Duodenal mucosa (tissue), 2 donors: ENCODE results near the gene TMED3.

Experiments
- H3K27ac ChIP-seq: one replicate; pipeline ENCODE4 v1.7.0; 2013; ENCODE audit warnings: low read depth, low read length
- H3K27me3 ChIP-seq, 2 donors: one replicate each; pipeline ENCODE4 v1.7.0; 2013; ENCODE audit warnings: low read length in 2 of 2, control low read depth in 1 of 2; ENCODE audit not compliant: insufficient read depth in 2 of 2, control insufficient read depth in 1 of 2
- H3K36me3 ChIP-seq, 2 donors: one replicate each; pipeline ENCODE4 v1.7.0; 2013; ENCODE audit warnings: low read length in 2 of 2, control low read depth in 1 of 2; ENCODE audit not compliant: insufficient read depth in 2 of 2, control insufficient read depth in 1 of 2
- H3K4me1 ChIP-seq, 2 donors: one replicate each; pipeline ENCODE4 v1.7.0; 2013; ENCODE audit warnings: low read length in 2 of 2, control low read depth in 1 of 2; ENCODE audit not compliant: insufficient read depth in 2 of 2, control insufficient read depth in 1 of 2
- H3K4me3 ChIP-seq, 2 donors: one replicate each; pipeline ENCODE4 v1.7.0; 2013; ENCODE audit warnings: low read length in 2 of 2, low read depth in 1 of 2
- H3K9ac ChIP-seq, 2 donors: one replicate each; pipeline ENCODE4 v1.7.0; 2013; ENCODE audit warnings: low read length in 2 of 2, low read depth in 1 of 2
- H3K9me3 ChIP-seq, 2 donors: one replicate each; pipeline ENCODE4 v1.7.0; 2013; ENCODE audit warnings: low read length in 2 of 2, control low read depth in 1 of 2; ENCODE audit not compliant: control insufficient read depth in 1 of 2

Gene TMED3

DNA sequence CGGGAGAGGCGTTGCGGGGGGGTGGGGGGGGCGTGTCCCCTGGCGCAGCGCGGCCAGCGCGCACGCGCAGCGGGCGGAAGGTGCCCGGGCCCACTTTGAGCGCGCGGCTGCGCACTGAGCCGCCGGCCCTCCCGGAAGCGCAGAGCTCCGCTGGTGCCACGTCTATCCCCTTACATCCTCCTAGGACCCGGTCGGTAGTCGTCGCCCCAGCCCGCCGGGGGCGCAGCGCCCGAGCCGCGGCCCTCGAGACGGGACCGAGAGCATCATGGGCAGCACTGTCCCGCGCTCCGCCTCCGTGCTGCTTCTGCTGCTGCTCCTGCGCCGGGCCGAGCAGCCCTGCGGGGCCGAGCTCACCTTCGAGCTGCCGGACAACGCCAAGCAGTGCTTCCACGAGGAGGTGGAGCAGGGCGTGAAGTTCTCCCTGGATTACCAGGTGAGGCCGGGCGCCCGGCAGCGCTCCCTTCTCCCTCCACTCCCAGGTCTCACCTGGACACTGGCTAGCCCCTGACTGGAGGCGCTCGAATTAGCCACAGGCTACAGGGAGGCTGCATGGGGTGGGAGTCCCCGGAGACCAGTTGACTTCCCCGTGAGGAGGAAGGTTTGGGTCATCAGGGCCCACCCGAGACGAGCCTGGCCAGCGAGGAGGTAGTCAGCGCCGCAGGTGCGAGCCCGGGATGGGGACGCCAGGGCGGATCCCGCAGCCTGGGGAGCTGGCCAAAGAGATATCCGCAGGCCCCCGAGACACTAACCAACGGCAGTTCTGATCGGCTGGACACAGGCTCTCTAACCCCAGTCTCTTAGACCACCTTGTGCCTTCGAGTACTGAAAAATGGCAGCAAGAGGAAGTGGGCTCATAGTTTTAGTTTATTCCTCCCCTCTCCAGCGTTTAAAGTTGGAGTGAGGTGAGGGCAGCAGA lies at the start of gene TMED3:
Gene TMED3, plus strand, starts transcription at position 128 of the 916 bp plus-strand sequence. Its CDS starts 138 bp downstream, at position 266.
- no peak within 1 kb of the TSS for H3K27ac ChIP-seq

DNA sequence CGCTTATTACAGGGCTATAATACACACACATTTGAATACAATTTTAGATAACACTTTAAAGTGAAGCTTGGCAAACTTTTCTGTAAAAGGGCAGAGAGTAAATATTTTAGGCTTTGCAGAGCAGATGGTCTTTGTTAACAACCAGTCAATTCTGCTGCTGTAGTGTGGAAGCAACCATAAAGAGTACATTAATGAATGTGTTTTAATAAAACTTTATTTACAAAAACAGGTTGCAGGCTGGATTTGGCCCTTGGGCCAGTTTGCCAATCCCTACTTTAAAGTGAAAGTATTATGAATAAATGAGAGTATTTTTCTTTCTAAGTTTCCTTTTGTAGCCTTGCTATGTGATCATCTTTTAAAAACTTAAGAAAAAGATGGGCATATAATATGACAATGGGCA lies 49.1 kb upstream of the TMED3 start:
- Histone ChIP-seq H3K9me3 (no peaks in the 10 kb centered on the region), H3K27ac (no peak overlapping the region), H3K27me3 (peaks cover 3 to 7% of the 10 kb centered on the region in 2 donors), H3K4me1 (no peaks in the 10 kb centered on the region), H3K9ac (no peak overlapping the region), H3K4me3 (no peak overlapping the region), H3K36me3 (no peaks in the 10 kb centered on the region)

More for the DNA sequence above, at the start of gene TMED3:
- H3K9ac ChIP-seq, result peak within 1 kb of the TSS; percentile 73 to 76
- no peaks in the 10 kb centered on the region for H3K9me3 ChIP-seq
- H3K4me1 ChIP-seq, result peaks cover 9 to 17% of the 10 kb centered on the region in 2 donors
- H3K27me3 ChIP-seq, result peaks cover 6 to 7% of the 10 kb centered on the region in 2 donors
- peak within 1 kb of the TSS; percentile 80 to 88 for H3K4me3 ChIP-seq
- peaks cover 14 to 27% of the 10 kb centered on the region in 2 donors for H3K36me3 ChIP-seq

- Histone ChIP-seq H3K4me3 (no peak overlapping the region), H3K27ac (no peak overlapping the region), H3K36me3 (no peaks in the 10 kb centered on the region), H3K27me3 (peaks cover 3 to 7% of the 10 kb centered on the region in 2 donors), H3K9ac (no peak overlapping the region), H3K9me3 (no peaks in the 10 kb centered on the region), H3K4me1 (no peaks in the 10 kb centered on the region)
Measured at GRCh38 chr15:79265167-79265566, 45.7 kb upstream of the TMED3 start.

DNA sequence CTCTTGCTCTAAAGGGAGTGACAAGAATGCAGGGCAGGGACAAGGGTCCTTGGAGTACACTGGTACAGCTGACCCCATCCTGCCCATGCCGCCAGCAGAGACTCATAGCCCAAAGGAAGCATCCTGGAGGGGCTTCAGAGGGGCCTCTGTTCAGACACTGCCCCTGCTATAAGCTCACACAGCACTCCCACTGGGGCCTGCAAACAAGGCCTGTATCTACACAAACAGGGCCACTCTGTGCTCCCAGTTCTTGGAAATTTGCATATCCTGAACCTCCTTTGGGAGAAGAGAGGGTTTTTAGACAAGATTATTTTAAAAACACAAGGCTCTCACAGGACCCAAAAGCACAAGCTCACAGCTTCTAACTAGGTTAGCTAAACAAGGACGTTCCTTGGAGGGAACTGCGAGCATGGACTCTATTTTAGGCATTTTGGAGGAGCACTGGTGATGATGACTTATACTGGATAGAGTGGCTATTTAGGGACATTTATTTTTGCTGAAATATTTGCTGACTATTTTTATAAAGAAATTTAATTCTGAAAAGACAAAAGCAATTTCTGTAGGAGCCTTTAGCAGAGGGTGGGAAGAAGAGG lies 44.8 kb upstream of the TMED3 start:
- Histone ChIP-seq H3K4me1 (no peaks in the 10 kb centered on the region), H3K27me3 (peaks cover 0 to 3% of the 10 kb centered on the region in 2 donors), H3K36me3 (no peaks in the 10 kb centered on the region), H3K27ac (no peak overlapping the region), H3K9me3 (no peaks in the 10 kb centered on the region), H3K9ac (no peak overlapping the region), H3K4me3 (no peak overlapping the region)

DNA sequence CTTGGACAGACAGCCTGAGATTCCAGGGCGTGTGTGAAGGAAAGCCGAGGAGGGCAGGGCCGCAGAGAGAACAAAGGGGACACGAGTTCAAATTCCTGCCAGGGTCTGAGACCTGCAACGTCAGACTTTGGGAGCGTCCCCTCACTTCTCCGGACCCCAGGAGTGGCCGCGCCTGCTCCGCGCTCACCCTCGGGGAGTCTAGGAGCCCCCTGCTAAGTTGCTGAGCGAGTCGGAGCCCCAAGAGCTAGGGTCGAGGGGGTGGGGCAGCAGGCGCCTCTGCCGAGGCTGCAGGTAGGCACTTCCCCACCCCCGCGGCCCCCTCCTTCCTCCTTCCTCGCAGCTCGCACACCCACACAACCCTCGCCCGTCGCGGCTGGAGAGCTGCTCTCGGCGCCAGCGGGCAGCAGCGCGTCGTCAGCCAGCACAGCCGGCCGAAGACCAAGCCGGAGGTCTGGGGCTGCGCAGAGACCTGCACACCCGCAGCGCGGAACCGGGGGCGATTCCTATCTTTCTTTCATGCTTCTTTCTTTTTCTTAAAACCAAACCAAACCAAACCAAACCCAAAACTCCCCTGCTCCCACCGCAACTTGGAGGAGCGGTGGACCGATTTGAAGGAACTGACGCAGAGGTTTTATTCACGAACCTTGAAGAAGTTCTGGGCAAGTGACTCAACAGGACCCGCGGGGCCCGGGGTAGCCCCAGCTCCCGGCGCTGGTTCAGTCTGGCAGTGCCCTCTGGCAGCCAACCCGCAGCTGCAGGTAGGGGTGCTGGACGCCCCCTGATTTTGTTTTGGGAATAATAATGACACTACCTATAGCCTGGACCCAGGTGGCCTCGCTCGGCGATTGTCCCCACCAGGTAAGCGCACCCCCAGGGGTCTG lies 28.3 kb upstream of the TMED3 start, which contains the start of gene ANKRD34C:
Gene ANKRD34C, plus strand, starts transcription at position 352 of the 881 bp plus-strand sequence. CDS start 10,563 bp downstream, outside the sequence.
- no peak within 1 kb of the TSS for H3K27ac ChIP-seq
- H3K27me3 ChIP-seq, result peaks cover 22 to 28% of the 10 kb centered on the region in 2 donors
- no peak within 1 kb of the TSS for H3K4me3 ChIP-seq
- H3K9me3 ChIP-seq, result no peaks in the 10 kb centered on the region
- H3K9ac ChIP-seq, result no peak within 1 kb of the TSS
- no peaks in the 10 kb centered on the region for H3K4me1 ChIP-seq
- no peaks in the 10 kb centered on the region for H3K36me3 ChIP-seq

- no peak overlapping the region for H3K9ac ChIP-seq
- no peaks in the 10 kb centered on the region for H3K9me3 ChIP-seq
- H3K36me3 ChIP-seq, result no peaks in the 10 kb centered on the region
- no peak overlapping the region for H3K27ac ChIP-seq
- no peaks in the 10 kb centered on the region for H3K4me1 ChIP-seq
- peaks cover 22 to 28% of the 10 kb centered on the region in 2 donors for H3K27me3 ChIP-seq
- no peak overlapping the region for H3K4me3 ChIP-seq
Measured at GRCh38 chr15:79283252-79284048, 27.5 kb upstream of the TMED3 start.

GRCh38 chr15:79290642-79291275 lies 20.2 kb upstream of the TMED3 start:
- H3K27me3 ChIP-seq, result no peaks in the 10 kb centered on the region
- H3K9me3 ChIP-seq, result no peaks in the 10 kb centered on the region
- no peaks in the 10 kb centered on the region for H3K4me1 ChIP-seq
- H3K27ac ChIP-seq, result no peak overlapping the region
- H3K9ac ChIP-seq, result no peak overlapping the region
- H3K36me3 ChIP-seq, result no peaks in the 10 kb centered on the region
- H3K4me3 ChIP-seq, result no peak overlapping the region

GRCh38 chr15:79292011-79292410 lies 18.9 kb upstream of the TMED3 start:
- Histone ChIP-seq H3K4me1 (no peaks in the 10 kb centered on the region), H3K9ac (no peak overlapping the region), H3K27me3 (no peaks in the 10 kb centered on the region), H3K4me3 (no peak overlapping the region), H3K9me3 (no peaks in the 10 kb centered on the region), H3K36me3 (no peaks in the 10 kb centered on the region), H3K27ac (no peak overlapping the region)

- Histone ChIP-seq H3K9ac (no peak overlapping the region), H3K27me3 (no peaks in the 10 kb centered on the region), H3K27ac (no peak overlapping the region), H3K4me3 (no peak overlapping the region), H3K36me3 (no peaks in the 10 kb centered on the region), H3K4me1 (no peaks in the 10 kb centered on the region), H3K9me3 (no peaks in the 10 kb centered on the region)
Measured at GRCh38 chr15:79294075-79294474, 16.8 kb upstream of the TMED3 start.
